Smooth muscle cell (in vitro differentiated cells): ENCODE data around the gene NPRL2. TPM values are rescaled to one million over a fixed set of nuclear protein-coding genes. Genes with fewer than 3 reads are reported as not detected.

ENCODE experiments used
- DNase-seq: peaks from one replicate; lab custom pipeline; 2025; ENCODE audit not compliant: unreplicated experiment; lab: John Stamatoyannopoulos, UW
- H2AFZ ChIP-seq: fragments of 200-600 bp; sonication (generic); 2 replicates; pipeline ENCODE4 v1.6.0; 2016; ENCODE audit warnings: antibody characterized with exemption, low read depth, mild to moderate bottlenecking
- H3F3A ChIP-seq: fragments of 200-600 bp; sonication (generic); 2 replicates; pipeline ENCODE4 v1.6.0; 2017; ENCODE audit warnings: antibody characterized with exemption, low read depth
- H3K27ac ChIP-seq: fragments of 200-600 bp; sonication (generic); 2 replicates; pipeline ENCODE4 v1.5.1; 2016; ENCODE audit warnings: low read depth, mild to moderate bottlenecking
- H3K27me3 ChIP-seq: fragments of 200-600 bp; sonication (generic); 2 replicates; pipeline ENCODE4 v1.6.1; 2016; ENCODE audit warnings: low read depth, mild to moderate bottlenecking
- H3K36me3 ChIP-seq: fragments of 200-600 bp; sonication (generic); 2 replicates; pipeline ENCODE4 v1.5.1; 2016; ENCODE audit warnings: low read depth
- H3K4me1 ChIP-seq: fragments of 200-600 bp; sonication (generic); 2 replicates; pipeline ENCODE4 v1.5.1; 2016; ENCODE audit warnings: low read depth
- H3K4me2 ChIP-seq: fragments of 200-600 bp; sonication (generic); 2 replicates; pipeline ENCODE4 v1.6.0; 2016; ENCODE audit warnings: mild to moderate bottlenecking
- H3K4me3 ChIP-seq: fragments of 200-600 bp; sonication (generic); 2 replicates; pipeline ENCODE4 v1.5.1; 2016; ENCODE audit warnings: mild to moderate bottlenecking
- H3K79me2 ChIP-seq: fragments of 200-600 bp; sonication (generic); 2 replicates; pipeline ENCODE4 v1.6.0; 2016; ENCODE audit warnings: low read depth, mild to moderate bottlenecking
- H3K9ac ChIP-seq: fragments of 200-600 bp; sonication (generic); 2 replicates; pipeline ENCODE4 v1.6.0; 2016; ENCODE audit warnings: low read depth
- H3K9me3 ChIP-seq: fragments of 200-600 bp; sonication (generic); replicated peaks from 2 replicates; pipeline ENCODE4 v1.5.1; 2016; ENCODE audit warnings: low read depth
- H4K20me1 ChIP-seq: fragments of 200-600 bp; sonication (generic); 2 replicates; pipeline ENCODE4 v1.6.0; 2016; ENCODE audit warnings: low read depth
- CTCF ChIP-seq: fragments of 200-600 bp; sonication (generic); IDR thresholded peaks from 2 replicates; pipeline ENCODE4 v1.5.1; 2017; ENCODE audit warnings: borderline replicate concordance, mild to moderate bottlenecking, antibody characterized with exemption; ENCODE audit not compliant: insufficient read depth, poor library complexity, severe bottlenecking
- WGBS: methylation state at CpG from one replicate; pipeline ENCODE4 v1.1.7; 2016; ENCODE audit warnings: low lambda C conversion rate; 5-methylcytosine and 5-hydroxymethylcytosine counted together
- polyA plus RNA-seq: library from polyadenylated mRNA; unstranded; fragments of >200 nt; fragmentation: Nextera tagmentation; extraction: Ambion mirVana; gene quantifications from 2 replicates; pipeline ENCODE4 v1.2.1, GENCODE V29; 2016
- total RNA-seq: library from RNA; depleted of rRNA; stranded (reverse); fragments of >200 nt; gene quantifications from 2 replicates; pipeline ENCODE4 v1.2.3, GENCODE V29; 2014

The NPRL2 gene
- total and polyA plus RNA-seq, 2 experiments from 2014 or later = 25.1 to 29.3 TPM

GRCh38 chr3:50378757-50379156 is 28.2 kb upstream of the NPRL2 start:
- Histone ChIP-seq H3K9ac (no peak overlapping the region), H3K27ac (no peak overlapping the region), H3K9me3 (no peaks in the 10 kb centered on the region), H3K4me2 (no peak overlapping the region), H3K36me3 (no peaks in the 10 kb centered on the region), H2AFZ (no peak overlapping the region), H3K79me2 (no peaks in the 10 kb centered on the region), H3K4me3 (no peak overlapping the region), H4K20me1 (no peaks in the 10 kb centered on the region), H3F3A (no peaks in the 10 kb centered on the region), H3K27me3 (no peaks in the 10 kb centered on the region), H3K4me1 (no peaks in the 10 kb centered on the region)
- TF ChIP-seq CTCF = no peak
- WGBS = 90% methylated on average over 17 of the region's 17 CpGs
- DNase-seq = no peak

DNA sequence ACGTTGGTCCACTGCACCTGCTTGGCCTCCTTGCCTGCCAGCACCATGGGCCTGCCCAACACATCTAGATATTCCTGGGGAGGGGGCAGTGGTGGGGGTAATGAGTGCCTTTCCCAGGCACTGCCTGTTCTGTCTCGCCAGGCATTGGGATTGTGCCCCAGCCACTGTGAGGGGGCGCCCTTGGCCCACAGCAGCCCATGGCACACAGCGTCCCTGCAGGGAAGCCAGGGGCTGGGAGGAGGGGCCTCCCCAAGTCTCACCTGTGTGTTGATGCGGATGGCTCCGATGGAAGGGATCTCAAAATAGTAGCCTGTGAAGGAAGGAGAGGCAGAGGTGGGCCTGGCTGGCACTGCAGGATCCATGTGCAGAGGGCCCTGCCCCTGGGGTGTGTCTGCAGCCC is 27.4 kb upstream of the NPRL2 start:
- H3K4me3 ChIP-seq = no peak overlapping the region
- no peaks in the 10 kb centered on the region for H3F3A ChIP-seq
- no peak overlapping the region for H3K27ac ChIP-seq
- H3K36me3 ChIP-seq = no peaks in the 10 kb centered on the region
- no peak overlapping the region for H3K9ac ChIP-seq
- H3K4me2 ChIP-seq = no peak overlapping the region
- no peak overlapping the region for H2AFZ ChIP-seq
- H3K79me2 ChIP-seq = no peaks in the 10 kb centered on the region
- no peak for DNase-seq
- no peaks in the 10 kb centered on the region for H3K9me3 ChIP-seq
- WGBS = 76% methylated on average over 6 of the region's 6 CpGs
- no peaks in the 10 kb centered on the region for H3K4me1 ChIP-seq
- no peak for TF ChIP-seq CTCF
- H4K20me1 ChIP-seq = no peaks in the 10 kb centered on the region
- H3K27me3 ChIP-seq = no peaks in the 10 kb centered on the region

- WGBS = 70% methylated on average over 7 of the region's 7 CpGs
Observed at GRCh38 chr3:50375258-50375931, 24.8 kb upstream of the NPRL2 start.

More at GRCh38 chr3:50375258-50375931, 24.8 kb upstream of the NPRL2 start:
- H2AFZ ChIP-seq = no peak overlapping the region
- no peak for TF ChIP-seq CTCF
- H3K27ac ChIP-seq = no peak overlapping the region
- H3K4me1 ChIP-seq = peaks cover 6% of the 10 kb centered on the region
- H3K9ac ChIP-seq = no peak overlapping the region
- no peaks in the 10 kb centered on the region for H3K36me3 ChIP-seq
- no peak overlapping the region for H3K4me2 ChIP-seq
- no peaks in the 10 kb centered on the region for H3F3A ChIP-seq
- no peak for DNase-seq
- no peak overlapping the region for H3K4me3 ChIP-seq
- H4K20me1 ChIP-seq = no peaks in the 10 kb centered on the region
- H3K9me3 ChIP-seq = no peaks in the 10 kb centered on the region
- H3K79me2 ChIP-seq = no peaks in the 10 kb centered on the region
- H3K27me3 ChIP-seq = no peaks in the 10 kb centered on the region
